Pulmonary artery endothelial cell (primary cell): ENCODE data around the gene FCN3. TPM values are rescaled to one million over a fixed set of nuclear protein-coding genes. Genes with fewer than 3 reads are reported as not detected.

ENCODE experiments used
- DNase-seq: peaks from one replicate; pipeline ENCODE4 v3.0.0-alpha.2; 2011; ENCODE audit warnings: low read depth, low spot score
- total RNA-seq: library from RNA; depleted of rRNA; stranded (reverse); fragments of >200 nt; gene quantifications from 2 replicates; pipeline ENCODE4 v1.2.3, GENCODE V29; 2014

Gene FCN3
- total RNA-seq, 1 donor from 2014 or later = 0.07 TPM

DNA sequence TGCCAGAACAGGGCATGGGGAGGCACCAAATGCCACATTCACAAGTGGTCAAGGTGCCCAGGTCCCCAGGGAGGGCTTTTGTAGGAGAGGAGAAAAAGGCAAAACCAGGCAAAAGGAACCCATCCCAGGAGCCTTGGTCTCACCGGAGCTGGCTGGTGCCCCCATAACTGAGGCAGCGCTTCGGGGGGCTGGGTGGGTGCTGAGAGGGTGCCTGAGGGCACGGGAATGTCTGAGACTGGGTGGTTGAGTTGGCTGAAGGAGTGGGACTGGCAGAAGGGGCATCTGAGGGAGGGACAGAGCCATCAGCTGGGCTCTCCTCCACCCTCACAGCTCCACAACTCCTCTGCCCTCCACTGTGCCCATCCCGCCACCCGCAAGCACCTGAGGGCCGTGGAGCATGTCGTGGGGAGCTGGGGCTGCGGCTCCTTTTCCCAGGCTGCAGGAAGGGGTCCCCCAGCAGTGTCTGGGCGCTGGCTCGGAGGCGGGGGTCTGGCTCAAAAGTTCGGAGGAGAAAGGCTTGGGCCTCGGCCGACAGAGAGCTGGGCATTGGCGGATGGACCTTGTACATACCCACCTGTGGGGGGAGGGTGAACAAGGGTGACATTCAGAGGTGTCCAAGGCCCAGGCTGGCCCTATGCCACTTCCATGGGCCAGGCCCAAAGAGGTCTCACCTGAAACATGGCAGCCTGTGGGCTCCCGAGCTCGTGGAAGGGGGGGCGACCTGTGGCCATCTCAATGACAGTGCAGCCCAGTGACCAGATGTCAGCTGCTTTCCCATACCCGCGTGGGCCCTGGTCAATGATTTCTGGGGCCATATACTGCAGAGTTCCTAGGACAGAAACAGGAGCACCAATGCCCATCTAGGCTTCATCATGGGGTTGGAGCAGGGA, 16.3 kb downstream of the FCN3 start:
- no peak for DNase-seq

DNA sequence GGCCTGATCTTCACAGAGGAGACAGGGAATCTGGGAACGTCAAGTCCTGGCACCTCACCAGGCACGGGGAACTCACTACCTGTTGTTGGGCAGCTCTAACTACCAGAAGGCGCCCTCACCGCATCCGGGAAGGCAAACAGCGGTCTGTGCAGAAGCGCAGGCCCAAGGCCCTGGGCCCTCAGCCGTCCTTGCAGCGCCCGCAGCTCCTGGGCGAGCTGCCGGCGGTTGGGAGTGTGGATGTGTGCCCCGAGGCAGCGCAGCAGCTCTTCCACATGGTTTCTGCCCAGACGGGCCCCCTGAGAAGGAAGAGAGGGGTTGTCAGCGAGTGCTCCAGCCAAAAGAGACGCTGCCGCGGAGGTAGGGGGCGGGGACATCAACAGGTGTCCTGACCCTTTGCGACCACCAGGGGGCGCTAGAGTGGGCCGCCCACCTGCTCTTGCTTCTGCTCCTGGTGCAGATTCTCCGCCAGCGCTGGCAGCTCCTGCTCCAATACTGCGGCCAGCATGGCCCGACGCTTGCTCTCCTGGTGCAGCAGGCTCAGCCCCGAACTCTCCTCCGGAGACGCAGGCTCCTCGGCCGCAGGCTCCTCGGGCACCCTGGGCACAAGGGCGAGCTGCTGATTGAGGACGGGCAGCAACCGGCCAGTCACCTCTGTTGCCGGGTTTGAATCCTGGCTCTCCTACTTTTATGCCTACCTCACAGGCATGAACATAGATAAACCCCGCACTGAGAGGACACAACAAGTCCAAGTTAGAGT, 17.2 kb downstream of the FCN3 start:
- DNase-seq = no peak

- DNase-seq = no peak
These were observed 17.9 kb downstream of the FCN3 start for GRCh38 chr1:27356619-27357280.

DNA sequence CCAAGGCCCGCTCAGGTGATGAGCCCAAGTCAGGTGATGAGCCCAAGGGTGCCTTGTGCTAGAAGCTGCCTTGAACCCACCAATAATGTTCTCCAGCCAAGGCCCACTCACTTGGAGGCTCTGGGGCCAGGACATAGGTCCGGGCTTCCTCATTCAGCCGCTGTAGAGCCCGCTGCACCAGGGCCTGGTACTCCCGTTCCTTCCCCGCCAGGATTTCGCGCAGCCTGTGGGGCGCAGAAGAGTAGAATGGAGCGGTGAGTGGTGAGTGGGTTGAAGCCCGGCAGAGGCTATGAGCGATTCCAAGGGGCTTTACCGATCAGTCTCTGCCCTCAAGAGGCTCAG, 18.4 kb downstream of the FCN3 start:
- DNase-seq = no peak

- DNase-seq = no peak
These were observed 18.9 kb downstream of the FCN3 start for GRCh38 chr1:27355683-27356082.

GRCh38 chr1:27353629-27354028, 21.0 kb downstream of the FCN3 start:
- no peak for DNase-seq

DNA sequence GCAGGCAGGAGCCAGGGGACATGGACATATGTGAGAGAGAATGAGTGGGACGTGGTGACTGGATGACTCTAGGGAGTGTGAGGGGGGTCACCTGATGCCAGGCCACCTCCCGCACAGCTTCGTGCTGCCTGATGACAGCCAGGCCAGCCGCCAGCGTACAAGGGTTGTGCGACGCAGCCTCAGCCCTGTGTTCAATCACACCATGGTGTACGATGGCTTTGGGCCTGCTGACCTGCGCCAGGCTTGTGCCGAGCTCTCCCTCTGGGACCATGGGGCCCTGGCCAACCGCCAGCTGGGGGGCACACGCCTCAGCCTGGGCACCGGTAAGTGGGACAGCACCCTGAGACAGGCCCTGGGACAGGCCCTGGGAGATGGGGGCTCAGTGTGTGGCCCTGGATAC, 21.5 kb downstream of the FCN3 start:
- no peak for DNase-seq

DNA sequence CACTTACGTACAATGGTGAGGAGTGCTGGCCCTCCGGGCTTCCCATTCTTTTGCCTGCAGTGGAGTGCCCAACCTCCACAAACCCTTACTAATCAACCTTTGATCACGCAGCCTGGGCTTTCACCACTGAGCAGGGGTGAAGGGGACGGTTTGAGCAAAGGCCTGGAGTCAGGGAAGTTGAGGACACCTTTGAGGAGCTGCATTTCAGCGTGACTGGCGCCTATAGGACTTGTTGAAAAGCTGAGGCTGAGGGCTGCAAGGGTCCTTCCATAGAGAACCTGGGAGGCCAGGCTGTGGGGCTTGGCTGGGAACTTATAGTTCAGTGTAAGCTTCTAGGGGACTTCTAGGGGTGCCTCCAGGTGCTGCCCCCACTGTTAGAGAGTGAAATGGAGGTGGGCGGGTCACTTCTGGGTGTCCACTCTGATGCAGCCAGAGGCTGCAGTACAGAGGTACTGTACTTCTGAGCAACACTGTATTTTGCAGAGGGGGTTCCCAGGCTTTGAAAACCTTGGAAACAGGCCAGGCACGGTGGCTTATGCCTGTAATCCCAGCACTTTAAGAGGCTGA, 23.0 kb downstream of the FCN3 start:
- DNase-seq = no peak

DNA sequence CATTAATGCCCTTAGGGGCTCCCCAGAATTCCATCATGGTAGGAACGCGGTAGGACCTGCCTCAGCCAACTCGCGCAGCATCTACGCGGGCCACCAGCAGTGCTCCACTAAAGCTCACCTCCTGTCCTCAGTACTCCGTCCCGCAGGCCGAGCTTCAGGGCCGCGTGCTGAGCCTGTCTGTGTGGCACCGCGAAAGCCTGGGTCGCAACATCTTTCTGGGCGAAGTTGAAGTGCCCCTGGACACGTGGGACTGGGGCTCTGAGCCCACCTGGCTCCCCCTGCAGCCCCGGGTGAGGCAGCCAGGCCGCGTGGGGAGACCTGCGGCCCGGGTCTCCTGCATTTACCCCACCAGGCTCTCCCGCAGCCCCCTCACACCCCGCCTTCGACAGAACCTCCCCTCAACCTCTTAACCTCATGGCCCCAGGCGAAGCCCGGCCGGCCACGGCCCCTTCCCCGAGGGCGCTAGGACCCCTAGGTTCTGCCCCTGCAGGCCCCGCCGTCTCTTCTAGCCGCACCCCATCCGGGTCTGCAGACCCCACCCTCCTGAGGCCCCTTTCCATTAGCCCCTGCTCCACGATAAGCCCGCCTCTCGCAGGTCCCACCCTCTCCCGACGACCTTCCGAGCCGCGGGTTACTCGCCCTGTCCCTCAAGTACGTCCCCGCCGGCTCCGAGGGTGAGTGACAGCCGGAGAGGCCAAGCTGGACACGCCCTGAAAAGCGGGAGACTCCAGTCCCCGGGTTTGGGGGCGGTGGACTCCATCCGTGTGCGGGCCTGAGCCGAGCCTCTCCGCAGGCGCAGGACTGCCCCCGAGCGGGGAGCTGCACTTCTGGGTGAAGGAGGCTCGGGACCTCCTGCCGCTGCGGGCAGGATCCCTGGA, 23.7 kb downstream of the FCN3 start:
- no peak for DNase-seq

DNA sequence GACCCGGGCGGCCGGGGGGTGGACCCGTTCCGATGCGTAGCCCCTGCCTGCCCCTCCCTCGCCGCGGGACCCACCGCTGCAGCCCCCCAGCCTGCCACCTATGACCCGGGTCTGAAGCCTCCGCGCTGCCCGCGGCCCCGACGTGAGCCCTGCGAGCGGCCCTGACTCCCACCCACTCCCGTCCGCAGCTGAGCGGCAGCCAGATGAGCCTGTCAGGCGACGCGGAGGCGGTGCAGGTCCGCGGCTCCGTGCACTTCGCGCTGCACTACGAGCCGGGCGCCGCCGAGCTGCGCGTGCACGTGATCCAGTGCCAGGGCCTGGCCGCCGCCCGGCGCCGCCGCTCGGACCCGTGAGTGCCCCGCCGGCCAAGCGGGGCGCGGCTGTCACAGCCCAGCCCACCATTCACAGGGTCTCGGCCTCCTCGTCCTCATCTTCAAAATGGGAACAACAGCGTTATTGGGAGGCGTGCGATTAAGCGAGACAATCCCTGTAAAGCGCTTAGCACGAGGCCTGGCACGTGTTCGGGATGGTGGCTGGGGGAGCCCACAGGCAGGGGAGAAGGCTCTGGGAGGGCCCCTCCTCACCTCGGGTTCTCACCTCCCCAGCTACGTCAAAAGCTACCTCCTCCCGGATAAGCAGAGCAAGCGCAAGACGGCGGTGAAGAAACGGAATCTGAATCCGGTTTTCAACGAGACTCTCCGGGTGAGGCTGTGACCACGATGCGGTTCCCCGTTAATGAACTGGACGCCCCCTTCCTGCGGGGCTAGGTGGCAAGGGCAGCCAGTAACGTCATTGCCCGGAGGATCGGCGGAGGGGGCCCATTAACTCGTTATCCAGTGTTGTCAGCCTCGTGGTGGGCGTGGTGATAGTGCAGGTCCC, 24.6 kb downstream of the FCN3 start:
- DNase-seq = no peak

DNA sequence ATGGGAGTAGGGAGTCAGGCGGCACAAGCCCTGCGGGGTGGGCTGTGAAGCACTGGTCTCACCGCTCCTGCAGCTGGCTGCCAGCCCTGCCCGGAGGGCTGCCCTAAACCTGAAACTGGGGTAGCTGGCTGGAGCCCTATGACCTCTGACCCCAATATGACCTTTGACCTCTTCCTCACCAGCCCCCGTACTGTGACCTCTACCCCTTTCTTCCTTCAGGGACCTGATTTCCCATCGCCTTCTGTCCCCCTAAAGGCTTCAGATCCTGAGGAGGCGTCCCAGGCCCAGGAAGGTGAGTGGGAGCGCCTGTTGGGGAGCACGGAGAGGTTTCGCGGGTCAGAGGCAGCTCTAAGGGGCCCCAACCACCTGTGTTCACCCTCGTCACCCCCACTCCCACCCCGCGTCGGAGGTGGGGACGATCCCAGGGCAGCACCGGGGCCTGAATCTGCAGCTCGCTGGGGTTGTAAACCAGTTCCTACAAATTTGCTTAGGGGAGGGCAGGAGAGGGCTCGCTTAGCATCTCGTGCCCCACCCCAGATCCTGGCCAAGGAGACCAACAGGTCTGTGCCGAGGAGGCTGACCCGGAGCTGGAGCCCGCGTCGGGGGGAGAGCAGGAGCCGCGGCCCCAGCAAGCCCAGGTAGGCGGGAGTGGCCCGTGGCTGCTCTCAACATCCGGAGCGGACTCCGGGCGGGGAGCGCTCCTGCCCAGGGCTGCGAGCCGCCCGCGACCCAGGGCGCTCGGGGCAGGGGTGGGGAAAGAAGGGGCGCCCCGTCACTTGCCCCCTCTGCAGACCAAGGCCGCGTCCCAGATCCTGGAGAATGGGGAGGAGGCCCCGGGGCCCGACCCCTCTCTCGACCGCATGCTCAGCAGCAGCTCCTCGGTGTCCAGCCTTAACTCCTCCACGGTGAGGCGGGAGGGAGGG, 25.5 kb downstream of the FCN3 start:
- no peak for DNase-seq

- no peak for DNase-seq
These were observed 27.5 kb downstream of the FCN3 start for GRCh38 chr1:27346991-27347624.

DNA sequence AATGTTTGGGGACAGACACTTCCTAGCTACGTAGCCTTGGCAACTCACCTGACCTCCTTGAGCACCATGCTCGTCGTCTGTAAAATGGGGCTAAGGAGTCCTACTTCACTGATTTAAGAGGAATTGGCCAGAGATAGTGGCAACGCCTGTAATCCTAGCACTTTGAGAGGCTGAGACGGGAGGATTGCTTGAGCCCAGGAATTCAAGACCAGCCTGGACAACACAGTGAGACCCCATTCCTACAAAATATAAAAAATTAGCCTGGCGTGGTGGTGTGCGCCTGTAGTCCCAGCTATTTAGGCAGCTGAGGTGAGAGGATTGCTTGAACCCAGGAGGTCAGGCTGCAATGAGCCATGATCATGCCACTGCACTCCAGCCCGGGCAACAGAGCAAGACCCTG, 28.3 kb downstream of the FCN3 start:
- DNase-seq = no peak

DNA sequence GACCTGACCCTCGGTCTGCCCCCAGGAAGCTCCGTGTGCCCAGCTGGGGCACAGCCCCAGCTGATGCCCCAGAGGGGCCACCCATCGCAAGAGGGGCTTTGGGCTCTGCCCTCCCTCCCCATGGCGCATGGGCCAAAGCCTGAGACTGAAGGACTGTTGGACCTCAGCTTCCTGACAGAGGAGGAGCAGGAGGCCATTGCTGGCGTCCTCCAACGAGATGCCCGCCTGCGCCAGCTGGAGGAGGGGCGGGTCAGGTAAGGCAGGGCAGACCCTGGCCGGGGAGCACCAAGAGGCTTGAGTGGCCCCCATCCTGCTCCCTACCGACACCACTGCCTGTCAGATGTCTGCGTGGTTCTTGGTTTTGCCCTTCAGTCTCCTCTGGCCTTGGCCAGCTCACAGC, 29.4 kb downstream of the FCN3 start:
- DNase-seq = no peak

- no peak for DNase-seq
These were observed 31.0 kb downstream of the FCN3 start for GRCh38 chr1:27343639-27344025.

GRCh38 chr1:27342778-27343638, 31.6 kb downstream of the FCN3 start:
- DNase-seq = no peak

- no peak for DNase-seq
These were observed 32.2 kb downstream of the FCN3 start for GRCh38 chr1:27342391-27342777.
